Mucosa of stomach (tissue), 1 donor: ENCODE results near the gene PIGP.
A peak's percentile ranks its signal among the peaks of the same experiment; 100 is the strongest.

Experiments used
- H3K27me3 ChIP-seq: one replicate; pipeline ENCODE4 v1.7.0; 2013; ENCODE audit warnings: mild to moderate bottlenecking, low read length; ENCODE audit not compliant: control insufficient read depth, insufficient read depth
- H3K36me3 ChIP-seq: one replicate; pipeline ENCODE4 v1.7.0; 2013; ENCODE audit warnings: low read length; ENCODE audit not compliant: control insufficient read depth, insufficient read depth
- H3K4me1 ChIP-seq: one replicate; pipeline ENCODE4 v1.7.0; 2013; ENCODE audit warnings: mild to moderate bottlenecking, low read length; ENCODE audit not compliant: control insufficient read depth, insufficient read depth
- H3K4me3 ChIP-seq: one replicate; pipeline ENCODE4 v1.7.0; 2013; ENCODE audit warnings: low read length
- H3K9ac ChIP-seq: one replicate; pipeline ENCODE4 v1.7.0; 2013; ENCODE audit warnings: mild to moderate bottlenecking, low read length, moderate library complexity
- H3K9me3 ChIP-seq: one replicate; pipeline ENCODE4 v1.7.0; 2013; ENCODE audit warnings: mild to moderate bottlenecking, low read length, moderate library complexity; ENCODE audit not compliant: control insufficient read depth
- donor health status: Pancreatic carcinoma.

The PIGP gene

GRCh38 chr21:37074197-37074510 is 1.3 kb upstream of the PIGP start:
- no peaks in the 10 kb centered on the region for H3K27me3 ChIP-seq
- peak overlapping the region; percentile 81 for H3K9ac ChIP-seq
- peaks cover 18% of the 10 kb centered on the region for H3K4me1 ChIP-seq
- H3K4me3 ChIP-seq, result peak overlapping the region; percentile 72
- no peaks in the 10 kb centered on the region for H3K9me3 ChIP-seq
- no peaks in the 10 kb centered on the region for H3K36me3 ChIP-seq

- Histone ChIP-seq H3K9me3 (no peaks in the 10 kb centered on the region), H3K27me3 (no peaks in the 10 kb centered on the region), H3K9ac (peak overlapping the region; percentile 81), H3K4me3 (peak overlapping the region; percentile 72), H3K4me1 (peaks cover 18% of the 10 kb centered on the region), H3K36me3 (no peaks in the 10 kb centered on the region)
These were observed 736 bp upstream of the PIGP start for GRCh38 chr21:37073417-37074196.

GRCh38 chr21:37072274-37072987 is 440 bp downstream of the PIGP start:
- no peaks in the 10 kb centered on the region for H3K9me3 ChIP-seq
- H3K9ac ChIP-seq, result peak overlapping the region; percentile 81
- no peaks in the 10 kb centered on the region for H3K36me3 ChIP-seq
- H3K27me3 ChIP-seq, result no peaks in the 10 kb centered on the region
- H3K4me3 ChIP-seq, result peak overlapping the region; percentile 32
- peaks cover 18% of the 10 kb centered on the region for H3K4me1 ChIP-seq

GRCh38 chr21:37071561-37072273 is 1.2 kb downstream of the PIGP start:
- Histone ChIP-seq H3K4me3 (peak overlapping the region; percentile 32), H3K4me1 (peaks cover 18% of the 10 kb centered on the region), H3K9me3 (no peaks in the 10 kb centered on the region), H3K9ac (peak overlapping the region; percentile 81), H3K36me3 (no peaks in the 10 kb centered on the region), H3K27me3 (no peaks in the 10 kb centered on the region)

GRCh38 chr21:37065561-37066177 is 7.2 kb downstream of the PIGP start:
- Histone ChIP-seq H3K4me3 (no peak overlapping the region), H3K36me3 (no peaks in the 10 kb centered on the region), H3K9me3 (no peaks in the 10 kb centered on the region), H3K27me3 (no peaks in the 10 kb centered on the region), H3K4me1 (peaks cover under 1% of the 10 kb centered on the region), H3K9ac (no peak overlapping the region)

GRCh38 chr21:37064841-37065240 is 8.0 kb downstream of the PIGP start:
- H3K4me3 ChIP-seq, result no peak overlapping the region
- H3K9ac ChIP-seq, result no peak overlapping the region
- peaks cover 8% of the 10 kb centered on the region for H3K4me1 ChIP-seq
- no peaks in the 10 kb centered on the region for H3K27me3 ChIP-seq
- H3K36me3 ChIP-seq, result no peaks in the 10 kb centered on the region
- no peaks in the 10 kb centered on the region for H3K9me3 ChIP-seq

- Histone ChIP-seq H3K4me3 (no peak overlapping the region), H3K9me3 (no peaks in the 10 kb centered on the region), H3K36me3 (no peaks in the 10 kb centered on the region), H3K4me1 (peaks cover 8% of the 10 kb centered on the region), H3K27me3 (no peaks in the 10 kb centered on the region), H3K9ac (no peak overlapping the region)
These were observed 9.4 kb downstream of the PIGP start for GRCh38 chr21:37063433-37063832.

GRCh38 chr21:37062593-37062935 is 10.3 kb downstream of the PIGP start:
- no peak overlapping the region for H3K4me3 ChIP-seq
- no peaks in the 10 kb centered on the region for H3K36me3 ChIP-seq
- H3K4me1 ChIP-seq, result peaks cover 8% of the 10 kb centered on the region
- H3K27me3 ChIP-seq, result no peaks in the 10 kb centered on the region
- no peaks in the 10 kb centered on the region for H3K9me3 ChIP-seq
- H3K9ac ChIP-seq, result no peak overlapping the region

GRCh38 chr21:37061926-37062592 is 10.8 kb downstream of the PIGP start:
- no peak overlapping the region for H3K4me3 ChIP-seq
- H3K27me3 ChIP-seq, result no peaks in the 10 kb centered on the region
- no peak overlapping the region for H3K9ac ChIP-seq
- H3K9me3 ChIP-seq, result no peaks in the 10 kb centered on the region
- H3K36me3 ChIP-seq, result no peaks in the 10 kb centered on the region
- H3K4me1 ChIP-seq, result peaks cover 8% of the 10 kb centered on the region

- no peaks in the 10 kb centered on the region for H3K36me3 ChIP-seq
- H3K4me1 ChIP-seq, result peaks cover 8% of the 10 kb centered on the region
- no peak overlapping the region for H3K4me3 ChIP-seq
- no peak overlapping the region for H3K9ac ChIP-seq
- H3K9me3 ChIP-seq, result no peaks in the 10 kb centered on the region
- no peaks in the 10 kb centered on the region for H3K27me3 ChIP-seq
These were observed 12.6 kb downstream of the PIGP start for GRCh38 chr21:37060296-37060695.

- Histone ChIP-seq H3K9me3 (no peaks in the 10 kb centered on the region), H3K9ac (no peak overlapping the region), H3K4me3 (no peak overlapping the region), H3K27me3 (no peaks in the 10 kb centered on the region), H3K36me3 (no peaks in the 10 kb centered on the region), H3K4me1 (peaks cover 8% of the 10 kb centered on the region)
These were observed 13.7 kb downstream of the PIGP start for GRCh38 chr21:37059181-37059580.
